K562 (cell line): ENCODE data around the gene KAZALD1. TPM values are rescaled to one million over a fixed set of nuclear protein-coding genes. Genes with fewer than 3 reads are reported as not detected.

Experiments
- CEBPB ChIP-seq: fragments of 450-650 bp; IDR thresholded peaks from 2 replicates; pipeline ENCODE4 v1.6.1; 2016; ENCODE audit warnings: missing genetic modification characterization, missing compliant biosample characterization
- EHMT2 ChIP-seq: fragments of 450-650 bp; IDR thresholded peaks from 2 replicates; pipeline ENCODE4 v1.6.1; 2018; ENCODE audit warnings: antibody characterized with exemption
- ETV5 ChIP-seq: sonication (generic); formaldehyde crosslinking; IDR thresholded peaks from 2 replicates; pipeline ENCODE4 v1.4.0; 2020; ENCODE audit warnings: low read depth, mild to moderate bottlenecking, missing genetic modification reagents
- HMGN3 ChIP-seq: IDR thresholded peaks from 2 replicates; pipeline ENCODE4 v1.6.1; 2011; ENCODE audit warnings: borderline replicate concordance, low read depth, mild to moderate bottlenecking, mixed read lengths, low read length; ENCODE audit not compliant: insufficient read length; ENCODE audit errors: extremely low read depth
- PRMT5 ChIP-seq: sonication (generic); formaldehyde crosslinking; IDR thresholded peaks from 2 replicates; pipeline ENCODE4 v1.5.0; 2020; ENCODE audit warnings: missing genetic modification reagents
- RBBP5 ChIP-seq: fragments of 200-600 bp; sonication (generic); IDR thresholded peaks from 2 replicates; pipeline ENCODE4 v1.6.1; 2012; ENCODE audit warnings: borderline replicate concordance, mild to moderate bottlenecking, low read length, control low read depth, inconsistent platforms; ENCODE audit not compliant: insufficient read depth, poor library complexity, severe bottlenecking
- U2AF1 ChIP-seq: fragments of 200-400 bp; formaldehyde crosslinking; optimal IDR thresholded peaks from 2 replicates; pipeline ENCODE3; 2017; ENCODE audit warnings: mild to moderate bottlenecking, low read depth, low read length, moderate library complexity
- ZNF263 ChIP-seq: sonication (generic); formaldehyde crosslinking; IDR thresholded peaks from 2 replicates; pipeline ENCODE4 v1.8.0; 2022; ENCODE audit warnings: mild to moderate bottlenecking, missing genetic modification reagents, borderline replicate concordance
- polyA plus RNA-seq, 8 experiments: library from polyadenylated mRNA; depleted of rRNA in 4 of 8; stranded (reverse) in 5 of 8; unstranded in 3 of 8; fragments of >200 nt; fragmentation: Nextera tagmentation in 2 of 8; fragmentation: Illumina TruSeq in 1 of 8; extraction: Ambion mirVana in 2 of 8; extraction: Trizol in 1 of 8; gene quantifications; 2 replicates each; pipeline versions ENCODE4 v1.2.1 to v1.2.3, GENCODE V29; 2011 to 2014; ENCODE audit warnings: inconsistent platforms in 1 of 8, missing spikeins in 1 of 8
- total RNA-seq, 7 experiments: library from RNA; depleted of rRNA in 6 of 7; stranded (reverse); fragments of >200 nt in 6 of 7; fragmentation: Illumina TruSeq in 2 of 7; extraction: Trizol in 2 of 7; gene quantifications; 2 replicates each; pipeline versions ENCODE4 v1.2.1 to v1.2.3, GENCODE V29; 2011 to 2021; ENCODE audit warnings: low replicate concordance in 1 of 7
- TF ChIP-seq, protein P1 (sequence below), 2 experiments: fragments of 450-650 bp; IDR thresholded peaks; 2 replicates each; pipeline ENCODE4 v1.6.1; 2016; ENCODE audit warnings: mild to moderate bottlenecking in 2 of 2, borderline replicate concordance in 1 of 2, low read depth in 1 of 2, moderate library complexity in 1 of 2
- TF ChIP-seq, protein P2 (sequence below): sonication (generic); formaldehyde crosslinking; IDR thresholded peaks from 2 replicates; pipeline ENCODE4 v1.8.0; 2022; ENCODE audit warnings: mild to moderate bottlenecking, missing genetic modification reagents
- TF ChIP-seq, protein P3 (sequence below): sonication (generic); formaldehyde crosslinking; IDR thresholded peaks from 2 replicates; pipeline ENCODE4 v1.8.1; 2023; ENCODE audit warnings: mild to moderate bottlenecking, missing genetic modification reagents
- TF ChIP-seq, protein P4 (sequence below), 2 experiments: fragments of 450-650 bp in 1 of 2; sonication (generic) in 1 of 2; formaldehyde crosslinking; conservative IDR thresholded peaks; 2 replicates each; pipeline versions ENCODE4 v1.4.0 to v1.8.1; 2020 to 2022; ENCODE audit warnings: mild to moderate bottlenecking in 1 of 2, missing genetic modification reagents in 1 of 2

The KAZALD1 gene
- total and polyA plus RNA-seq, 9 of the 15 experiments (the other 6 are each of a cell fraction or from before 2014, with no cell fraction given): 0.15 to 10.0 (median 4.9) TPM

DNA sequence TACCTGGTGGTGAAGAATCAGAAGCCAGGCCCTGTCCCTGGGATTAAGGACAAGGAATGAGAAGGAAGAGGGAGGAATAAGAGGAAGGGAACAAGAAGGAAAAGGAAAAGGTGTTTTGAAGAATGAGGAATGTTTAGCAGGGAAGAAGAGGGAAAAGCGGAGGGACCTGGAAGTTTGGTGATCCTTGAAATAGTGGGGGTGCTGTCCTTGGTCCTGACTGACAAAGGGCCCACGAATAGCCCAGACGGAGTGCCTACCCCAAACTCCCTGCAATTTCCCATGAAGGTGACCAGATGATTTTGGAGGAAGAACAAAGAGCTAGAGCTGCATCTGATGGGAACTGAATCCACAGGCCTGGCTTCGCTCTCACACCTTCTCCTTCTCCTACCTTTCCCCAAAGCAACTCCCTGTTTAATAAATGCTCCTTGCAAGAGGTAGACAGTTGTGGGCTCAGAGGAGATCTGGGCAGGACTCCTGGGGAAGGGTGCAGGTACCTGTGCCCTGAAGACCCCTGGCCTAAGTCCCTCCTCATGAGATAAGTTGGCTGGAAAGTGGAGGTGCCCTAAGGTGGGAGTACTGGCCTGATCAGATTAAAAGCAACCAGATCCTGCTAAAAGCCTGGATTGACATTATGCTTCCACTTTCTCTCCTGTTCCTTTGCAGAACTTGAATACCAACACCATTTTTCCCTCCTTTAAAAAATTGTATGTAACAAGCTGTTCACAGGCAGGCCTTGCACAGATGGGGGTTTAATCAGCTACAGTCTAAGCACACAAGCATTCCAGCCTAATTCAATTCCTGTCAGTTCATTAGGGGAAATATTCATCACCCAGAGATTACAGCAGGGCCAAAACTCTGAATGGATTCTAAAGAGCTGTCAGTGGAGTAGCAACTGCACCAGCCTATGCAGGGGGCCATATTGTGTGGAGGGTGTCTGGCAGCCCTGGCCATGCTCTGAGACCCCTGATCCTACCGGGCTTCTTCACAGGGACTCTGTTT is 19.4 kb downstream of the KAZALD1 start (continued):
- TF ChIP-seq, protein P1, sequence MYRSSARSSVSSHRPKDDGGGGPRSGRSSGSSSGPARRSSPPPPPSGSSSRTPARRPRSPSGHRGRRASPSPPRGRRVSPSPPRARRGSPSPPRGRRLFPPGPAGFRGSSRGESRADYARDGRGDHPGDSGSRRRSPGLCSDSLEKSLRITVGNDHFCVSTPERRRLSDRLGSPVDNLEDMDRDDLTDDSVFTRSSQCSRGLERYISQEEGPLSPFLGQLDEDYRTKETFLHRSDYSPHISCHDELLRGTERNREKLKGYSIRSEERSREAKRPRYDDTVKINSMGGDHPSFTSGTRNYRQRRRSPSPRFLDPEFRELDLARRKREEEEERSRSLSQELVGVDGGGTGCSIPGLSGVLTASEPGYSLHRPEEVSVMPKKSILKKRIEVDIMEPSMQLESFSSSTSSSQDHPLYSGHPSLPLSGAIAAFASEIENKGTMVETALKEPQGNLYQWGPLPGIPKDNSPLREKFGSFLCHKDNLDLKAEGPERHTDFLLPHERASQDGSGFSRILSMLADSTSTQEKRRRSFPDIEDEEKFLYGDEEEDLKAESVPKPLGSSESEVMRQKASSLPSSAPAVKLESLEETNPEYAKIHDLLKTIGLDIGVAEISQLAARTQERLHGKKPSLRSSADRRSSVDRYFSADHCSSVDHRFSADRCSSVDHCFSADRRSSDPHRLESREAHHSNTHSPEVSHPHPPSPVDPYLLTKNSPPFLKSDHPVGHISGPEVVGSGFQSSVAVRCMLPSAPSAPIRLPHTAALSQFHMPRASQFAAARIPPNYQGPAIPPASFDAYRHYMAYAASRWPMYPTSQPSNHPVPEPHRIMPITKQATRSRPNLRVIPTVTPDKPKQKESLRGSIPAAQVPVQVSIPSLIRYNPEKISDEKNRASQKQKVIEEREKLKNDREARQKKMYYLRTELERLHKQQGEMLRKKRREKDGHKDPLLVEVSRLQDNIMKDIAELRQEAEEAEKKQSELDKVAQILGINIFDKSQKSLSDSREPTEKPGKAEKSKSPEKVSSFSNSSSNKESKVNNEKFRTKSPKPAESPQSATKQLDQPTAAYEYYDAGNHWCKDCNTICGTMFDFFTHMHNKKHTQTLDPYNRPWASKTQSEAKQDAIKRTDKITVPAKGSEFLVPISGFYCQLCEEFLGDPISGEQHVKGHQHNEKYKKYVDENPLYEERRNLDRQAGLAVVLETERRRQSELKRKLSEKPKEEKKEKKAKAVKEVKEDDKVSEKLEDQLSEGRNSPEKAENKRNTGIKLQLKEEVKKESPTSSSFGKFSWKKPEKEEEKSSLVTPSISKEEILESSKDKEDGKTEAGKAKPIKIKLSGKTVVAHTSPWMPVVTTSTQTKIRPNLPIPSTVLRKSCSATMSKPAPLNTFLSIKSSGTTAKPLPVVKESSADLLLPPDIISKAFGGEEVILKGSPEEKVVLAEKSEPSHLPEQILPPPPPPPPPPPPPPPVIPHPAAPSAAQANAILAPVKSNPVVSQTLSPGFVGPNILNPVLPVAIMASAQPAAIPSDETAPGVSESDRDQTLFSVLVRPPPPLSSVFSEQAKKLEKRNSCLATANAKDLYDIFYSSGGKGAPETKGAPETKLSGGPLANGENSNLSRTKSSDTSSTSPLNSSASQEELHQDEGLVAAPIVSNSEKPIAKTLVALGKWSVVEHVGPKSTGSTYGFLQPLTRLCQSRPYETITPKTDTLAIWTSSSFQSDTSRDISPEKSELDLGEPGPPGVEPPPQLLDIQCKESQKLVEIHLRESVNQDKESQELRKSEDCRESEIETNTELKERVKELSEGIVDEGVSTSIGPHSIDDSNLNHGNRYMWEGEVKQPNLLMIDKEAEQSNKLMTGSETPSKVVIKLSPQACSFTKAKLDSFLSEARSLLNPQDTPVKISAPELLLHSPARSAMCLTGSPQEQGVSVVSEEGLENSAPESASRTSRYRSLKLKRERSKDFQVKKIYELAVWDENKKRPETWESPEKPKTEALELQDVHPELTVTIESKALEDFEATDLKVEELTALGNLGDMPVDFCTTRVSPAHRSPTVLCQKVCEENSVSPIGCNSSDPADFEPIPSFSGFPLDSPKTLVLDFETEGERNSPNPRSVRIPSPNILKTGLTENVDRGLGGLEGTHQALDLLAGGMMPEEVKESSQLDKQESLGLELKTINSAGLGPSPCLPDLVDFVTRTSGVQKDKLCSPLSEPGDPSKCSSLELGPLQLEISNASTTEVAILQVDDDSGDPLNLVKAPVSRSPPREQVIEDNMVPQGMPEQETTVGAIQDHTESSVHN (IDR thresholded peaks at IDR 0.05; ENCODE audit: borderline replicate concordance in 1 of 2, low read depth in 1 of 2): no peak
- no peak for TF ChIP-seq ZNF263 (CRISPR knock-in tag)
- peak; percentile 97 for TF ChIP-seq EHMT2
- no peak for TF ChIP-seq HMGN3
- TF ChIP-seq CEBPB (tag): no peak
- no peak for TF ChIP-seq U2AF1
- 0 out of 2 replicates have a peak, but pooled peaks have one; percentile 66 for TF ChIP-seq PRMT5 (CRISPR knock-in tag)
- TF ChIP-seq, protein P2, sequence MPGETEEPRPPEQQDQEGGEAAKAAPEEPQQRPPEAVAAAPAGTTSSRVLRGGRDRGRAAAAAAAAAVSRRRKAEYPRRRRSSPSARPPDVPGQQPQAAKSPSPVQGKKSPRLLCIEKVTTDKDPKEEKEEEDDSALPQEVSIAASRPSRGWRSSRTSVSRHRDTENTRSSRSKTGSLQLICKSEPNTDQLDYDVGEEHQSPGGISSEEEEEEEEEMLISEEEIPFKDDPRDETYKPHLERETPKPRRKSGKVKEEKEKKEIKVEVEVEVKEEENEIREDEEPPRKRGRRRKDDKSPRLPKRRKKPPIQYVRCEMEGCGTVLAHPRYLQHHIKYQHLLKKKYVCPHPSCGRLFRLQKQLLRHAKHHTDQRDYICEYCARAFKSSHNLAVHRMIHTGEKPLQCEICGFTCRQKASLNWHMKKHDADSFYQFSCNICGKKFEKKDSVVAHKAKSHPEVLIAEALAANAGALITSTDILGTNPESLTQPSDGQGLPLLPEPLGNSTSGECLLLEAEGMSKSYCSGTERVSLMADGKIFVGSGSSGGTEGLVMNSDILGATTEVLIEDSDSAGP: no peak
- TF ChIP-seq, protein P3, sequence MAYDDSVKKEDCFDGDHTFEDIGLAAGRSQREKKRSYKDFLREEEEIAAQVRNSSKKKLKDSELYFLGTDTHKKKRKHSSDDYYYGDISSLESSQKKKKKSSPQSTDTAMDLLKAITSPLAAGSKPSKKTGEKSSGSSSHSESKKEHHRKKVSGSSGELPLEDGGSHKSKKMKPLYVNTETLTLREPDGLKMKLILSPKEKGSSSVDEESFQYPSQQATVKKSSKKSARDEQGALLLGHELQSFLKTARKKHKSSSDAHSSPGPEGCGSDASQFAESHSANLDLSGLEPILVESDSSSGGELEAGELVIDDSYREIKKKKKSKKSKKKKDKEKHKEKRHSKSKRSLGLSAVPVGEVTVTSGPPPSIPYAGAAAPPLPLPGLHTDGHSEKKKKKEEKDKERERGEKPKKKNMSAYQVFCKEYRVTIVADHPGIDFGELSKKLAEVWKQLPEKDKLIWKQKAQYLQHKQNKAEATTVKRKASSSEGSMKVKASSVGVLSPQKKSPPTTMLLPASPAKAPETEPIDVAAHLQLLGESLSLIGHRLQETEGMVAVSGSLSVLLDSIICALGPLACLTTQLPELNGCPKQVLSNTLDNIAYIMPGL (CRISPR knock-in tag): no peak
- TF ChIP-seq, protein P4, sequence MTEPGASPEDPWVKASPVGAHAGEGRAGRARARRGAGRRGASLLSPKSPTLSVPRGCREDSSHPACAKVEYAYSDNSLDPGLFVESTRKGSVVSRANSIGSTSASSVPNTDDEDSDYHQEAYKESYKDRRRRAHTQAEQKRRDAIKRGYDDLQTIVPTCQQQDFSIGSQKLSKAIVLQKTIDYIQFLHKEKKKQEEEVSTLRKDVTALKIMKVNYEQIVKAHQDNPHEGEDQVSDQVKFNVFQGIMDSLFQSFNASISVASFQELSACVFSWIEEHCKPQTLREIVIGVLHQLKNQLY (CRISPR knock-in tag; conservative IDR thresholded peaks at IDR 0.05): no peak
- no peak for TF ChIP-seq RBBP5
- TF ChIP-seq ETV5 (CRISPR knock-in tag): no peak
